ENCODE results near the gene RSAD2. TPM values are rescaled to one million over a fixed set of nuclear protein-coding genes. Genes with fewer than 3 reads are reported as not detected.

The RSAD2 gene
- total and polyA plus RNA-seq, 9 of the 15 experiments (the other 6 are each of a cell fraction or from before 2014, with no cell fraction given), result 0.15 to 1.4 (median 0.28) TPM

GRCh38 chr2:6845903-6846302 lies 31.7 kb upstream of the RSAD2 start (continued):
- TF ChIP-seq CTCF (IDR thresholded peaks at IDR 0.05 in 2 of 3, conservative IDR thresholded peaks at IDR 0.05 in 1 of 3; ENCODE audit: insufficient read depth in 2 of 3, low read depth in 1 of 3, low read length in 3 of 3) (peak in 2 of 3 experiments; percentile 27 to 43; a peak in 2 of 6 replicates), DACH1 (IDR thresholded peaks at IDR 0.05; ENCODE audit: partially characterized antibody) (no peak), ARID2 (IDR thresholded peaks at IDR 0.05) (no peak)

GRCh38 chr2:6846540-6846939 lies 31.0 kb upstream of the RSAD2 start:
- CTCF ChIA-PET (ENCODE audit: low intra/inter-chr PET ratio), result no interaction called here
- H3K9me1 ChIP-seq (ENCODE audit: control insufficient read depth, insufficient read depth, low read length), result no peaks in the 10 kb centered on the region
- TF ChIP-seq SAFB2 (IDR thresholded peaks at IDR 0.05; ENCODE audit: borderline replicate concordance, low read depth, low read length, severe bottlenecking), result no peak
- TF ChIP-seq GTF2A2 (tag; IDR thresholded peaks at IDR 0.05), result no peak
- TF ChIP-seq RBM25 (IDR thresholded peaks at IDR 0.05; ENCODE audit: low read depth, low read length, severe bottlenecking), result no peak
- TF ChIP-seq HMGN3 (IDR thresholded peaks at IDR 0.05; ENCODE audit: borderline replicate concordance, extremely low read depth, insufficient read length, low read depth, low read length), result no peak
- TF ChIP-seq ZNF217 (CRISPR knock-in tag; IDR thresholded peaks at IDR 0.05), result no peak
- no peak for TF ChIP-seq ZNF318 (IDR thresholded peaks at IDR 0.05; ENCODE audit: borderline replicate concordance in 1 of 2, low read depth in 1 of 2)
- no peak for TF ChIP-seq ESRRB (CRISPR knock-in tag; IDR thresholded peaks at IDR 0.05; ENCODE audit: borderline replicate concordance)

More at GRCh38 chr2:6846540-6846939, 31.0 kb upstream of the RSAD2 start:
- H3K4me3 ChIP-seq, result no peak overlapping the region
- H3K9me3 ChIP-seq (replicated peaks; ENCODE audit: control insufficient read depth, insufficient read depth, low read depth, low read length), result peaks cover 39% of the 10 kb centered on the region
- peak overlapping the region; percentile 69; the same call in 2 of the 3 replicates for H3K27ac ChIP-seq (ENCODE audit: extremely low read depth, low read depth, low read length)
- no peak overlapping the region for H3K9ac ChIP-seq (ENCODE audit: insufficient read depth in 1 of 2, low read depth in 2 of 2, low read length in 2 of 2)
- peak overlapping the region; percentile 48 for H3K4me2 ChIP-seq (ENCODE audit: insufficient read depth, low read length)
- H3K4me1 ChIP-seq (replicated peaks in 1 of 2; ENCODE audit: control insufficient read depth in 2 of 2, insufficient read depth in 2 of 2, low read length in 2 of 2), result peaks cover 5 to 13% of the 10 kb centered on the region in 2 experiments; a peak in 4 of 5 replicates
- POLR2A ChIA-PET, result interaction anchor here (1.8 to 2.8 kb wide), 2 partner anchors 15 to 18 kb away, joined by 8 to 21 read pairs; partner anchors contain the start of gene CMPK2
- no peak overlapping the region for H2AFZ ChIP-seq (ENCODE audit: low read depth, low read length)
- in situ Hi-C loops (cut with MboI), result loop anchor here (25.0 kb wide), 1 partner anchor 166 kb away; no protein-coding TSS in a partner anchor
- 4% methylated on average over 1 of the region's 1 CpG for WGBS (ENCODE audit: insufficient coverage, low coverage, missing lambda C conversion rate)
- DNase-seq (ENCODE audit: extremely low read depth in 1 of 4, low spot score in 3 of 4), result no peak
- intact Hi-C loops (cut with micrococcal nuclease), result loop anchor here (2.0 to 5.0 kb wide), 2 partner anchors 70 to 236 kb away; partner anchors contain the start of gene RNF144A
- peaks cover 13% of the 10 kb centered on the region for H3K36me3 ChIP-seq (ENCODE audit: control insufficient read depth, insufficient read depth, low read length)
- no peaks in the 10 kb centered on the region for H3K27me3 ChIP-seq (ENCODE audit: control insufficient read depth in 2 of 2, insufficient read depth in 2 of 2, low read length in 2 of 2)
- H3K79me2 ChIP-seq (ENCODE audit: control insufficient read depth, insufficient read depth, low read length), result no peaks in the 10 kb centered on the region
- ATAC-seq, result no peak
- peak; percentile 19 for FAIRE-seq
- BruUV-seq (replicated peaks), result no TSS peak
- H4K20me1 ChIP-seq (replicated peaks; ENCODE audit: control insufficient read depth, insufficient read depth, low read length), result no peaks in the 10 kb centered on the region
